ENCODE results near the gene ATF7IP. TPM values are rescaled to one million over a fixed set of nuclear protein-coding genes. Genes with fewer than 3 reads are reported as not detected.
"Not testable (repeated sequence)": the region's sequence is repeated elsewhere in the genome, so short reads cannot be mapped to it uniquely, and the experiment has no call there.

Gene ATF7IP
- total RNA-seq, 1 experiment from 2014 or later = 100 TPM

DNA sequence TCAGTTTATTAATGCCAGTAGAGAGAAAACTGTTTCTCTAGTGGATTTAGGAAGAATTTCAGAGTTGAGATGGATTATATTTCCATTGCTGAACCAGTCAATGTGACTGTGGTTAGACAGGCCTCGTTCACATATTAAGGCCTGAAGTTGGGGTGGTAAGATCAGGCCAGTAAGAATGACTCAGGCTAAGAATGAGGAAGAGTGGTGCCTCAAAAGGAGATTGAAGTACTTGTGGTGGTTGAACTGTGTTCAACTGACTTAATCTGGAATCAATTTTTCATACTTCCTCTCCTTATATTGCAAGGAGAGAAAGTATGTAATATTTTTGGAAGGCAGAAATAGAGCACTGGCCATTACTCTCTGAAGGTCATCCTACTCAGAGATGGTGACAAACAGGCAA is 37.8 kb upstream of the ATF7IP start:
- Histone ChIP-seq H3K9me3 (ENCODE audit: low read depth, low read length, poor library complexity, severe bottlenecking) (peaks cover 9% of the 10 kb centered on the region), H3K4me1 (ENCODE audit: insufficient read depth, low read length, poor library complexity, severe bottlenecking) (no peaks in the 10 kb centered on the region), H3K27ac (ENCODE audit: low read depth, low read length, poor library complexity, severe bottlenecking) (no peak overlapping the region), H3K36me3 (ENCODE audit: insufficient read depth, low read length, poor library complexity, severe bottlenecking) (no peaks in the 10 kb centered on the region), H3K27me3 (replicated peaks; ENCODE audit: insufficient read depth, low read depth, low read length, poor library complexity) (no peaks in the 10 kb centered on the region), H3K4me3 (ENCODE audit: low read depth, low read length, poor library complexity, severe bottlenecking) (no peak overlapping the region)
- ChIA-PET POLR2A (ENCODE audit: low non-redundant PET) (no interaction called here), CTCF (no interaction called here)
- DNase-seq (ENCODE audit: low spot score) = no peak
- TF ChIP-seq, protein P1, sequence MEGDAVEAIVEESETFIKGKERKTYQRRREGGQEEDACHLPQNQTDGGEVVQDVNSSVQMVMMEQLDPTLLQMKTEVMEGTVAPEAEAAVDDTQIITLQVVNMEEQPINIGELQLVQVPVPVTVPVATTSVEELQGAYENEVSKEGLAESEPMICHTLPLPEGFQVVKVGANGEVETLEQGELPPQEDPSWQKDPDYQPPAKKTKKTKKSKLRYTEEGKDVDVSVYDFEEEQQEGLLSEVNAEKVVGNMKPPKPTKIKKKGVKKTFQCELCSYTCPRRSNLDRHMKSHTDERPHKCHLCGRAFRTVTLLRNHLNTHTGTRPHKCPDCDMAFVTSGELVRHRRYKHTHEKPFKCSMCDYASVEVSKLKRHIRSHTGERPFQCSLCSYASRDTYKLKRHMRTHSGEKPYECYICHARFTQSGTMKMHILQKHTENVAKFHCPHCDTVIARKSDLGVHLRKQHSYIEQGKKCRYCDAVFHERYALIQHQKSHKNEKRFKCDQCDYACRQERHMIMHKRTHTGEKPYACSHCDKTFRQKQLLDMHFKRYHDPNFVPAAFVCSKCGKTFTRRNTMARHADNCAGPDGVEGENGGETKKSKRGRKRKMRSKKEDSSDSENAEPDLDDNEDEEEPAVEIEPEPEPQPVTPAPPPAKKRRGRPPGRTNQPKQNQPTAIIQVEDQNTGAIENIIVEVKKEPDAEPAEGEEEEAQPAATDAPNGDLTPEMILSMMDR (conservative IDR thresholded peaks at IDR 0.05; ENCODE audit: low read depth, low read length) = no peak
- no peak for TF ChIP-seq EZH2 (IDR thresholded peaks at IDR 0.05; ENCODE audit: borderline replicate concordance, low read depth, low read length, poor library complexity, severe bottlenecking)
- intact Hi-C loops (cut with micrococcal nuclease; ENCODE audit: unreplicated experiment) = no loop called here
- no TSS peak for BruUV-seq (replicated peaks)

DNA sequence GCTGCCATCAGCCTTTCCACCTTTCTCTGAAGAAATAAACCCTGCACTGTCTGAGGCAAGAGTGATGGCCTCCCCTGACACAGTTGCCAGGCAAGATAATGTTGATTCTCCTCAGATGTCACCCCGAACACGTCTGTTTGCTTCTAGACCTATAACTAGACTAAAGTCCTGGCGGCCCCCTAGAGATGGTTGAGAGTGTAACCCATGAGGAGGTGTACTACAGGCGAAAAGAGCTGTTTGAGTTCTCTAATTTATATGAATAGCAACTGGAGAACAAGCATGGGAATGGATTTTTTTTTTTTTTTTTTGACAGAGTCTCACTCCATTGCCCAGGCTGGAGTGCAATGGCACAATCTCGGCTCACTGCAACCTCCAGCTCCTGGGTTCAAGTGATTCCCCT is 33.0 kb upstream of the ATF7IP start:
- no peaks in the 10 kb centered on the region for H3K36me3 ChIP-seq (ENCODE audit: insufficient read depth, low read length, poor library complexity, severe bottlenecking)
- BruUV-seq (replicated peaks) = no TSS peak
- DNase-seq (ENCODE audit: low spot score) = no peak
- TF ChIP-seq, protein P1 (conservative IDR thresholded peaks at IDR 0.05; ENCODE audit: low read depth, low read length) = no peak
- no peak for TF ChIP-seq EZH2 (IDR thresholded peaks at IDR 0.05; ENCODE audit: borderline replicate concordance, low read depth, low read length, poor library complexity, severe bottlenecking)
- H3K9me3 ChIP-seq (ENCODE audit: low read depth, low read length, poor library complexity, severe bottlenecking) = peaks cover 11% of the 10 kb centered on the region
- no peak overlapping the region for H3K4me3 ChIP-seq (ENCODE audit: low read depth, low read length, poor library complexity, severe bottlenecking)
- intact Hi-C loops (cut with micrococcal nuclease; ENCODE audit: unreplicated experiment) = no loop called here
- no peaks in the 10 kb centered on the region for H3K4me1 ChIP-seq (ENCODE audit: insufficient read depth, low read length, poor library complexity, severe bottlenecking)
- ChIA-PET POLR2A (ENCODE audit: low non-redundant PET) (no interaction called here), CTCF (no interaction called here)
- no peak overlapping the region for H3K27ac ChIP-seq (ENCODE audit: low read depth, low read length, poor library complexity, severe bottlenecking)
- H3K27me3 ChIP-seq (replicated peaks; ENCODE audit: insufficient read depth, low read depth, low read length, poor library complexity) = no peaks in the 10 kb centered on the region

DNA sequence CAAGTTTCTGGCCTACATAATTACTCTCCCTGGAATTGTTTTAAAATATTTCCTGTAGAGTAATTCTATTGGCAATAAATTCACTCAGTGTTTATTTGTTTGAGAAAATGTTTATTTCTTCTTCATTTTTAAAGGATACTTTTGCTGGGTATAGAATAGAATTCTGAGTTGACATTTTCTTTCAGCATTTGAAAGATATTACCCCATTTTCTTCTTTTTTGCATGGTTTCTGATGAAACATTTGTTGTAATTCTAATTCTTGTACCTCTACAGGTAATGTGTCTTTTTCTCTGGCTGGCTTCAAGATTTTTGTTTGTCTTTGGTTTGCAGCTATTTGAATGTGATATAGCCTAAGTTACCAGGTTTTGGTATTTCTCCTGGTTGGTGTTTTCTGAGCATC is 25.1 kb upstream of the ATF7IP start:
- BruUV-seq (replicated peaks) = no TSS peak
- no peaks in the 10 kb centered on the region for H3K27me3 ChIP-seq (replicated peaks; ENCODE audit: insufficient read depth, low read depth, low read length, poor library complexity)
- DNase-seq (ENCODE audit: low spot score) = no peak
- no peaks in the 10 kb centered on the region for H3K4me1 ChIP-seq (ENCODE audit: insufficient read depth, low read length, poor library complexity, severe bottlenecking)
- CTCF ChIA-PET = no interaction called here
- H3K9me3 ChIP-seq (ENCODE audit: low read depth, low read length, poor library complexity, severe bottlenecking) = peaks cover 14% of the 10 kb centered on the region
- no peak overlapping the region for H3K4me3 ChIP-seq (ENCODE audit: low read depth, low read length, poor library complexity, severe bottlenecking)
- H3K36me3 ChIP-seq (ENCODE audit: insufficient read depth, low read length, poor library complexity, severe bottlenecking) = no peaks in the 10 kb centered on the region
- intact Hi-C loops (cut with micrococcal nuclease; ENCODE audit: unreplicated experiment) = no loop called here
- no peak for TF ChIP-seq EZH2 (IDR thresholded peaks at IDR 0.05; ENCODE audit: borderline replicate concordance, low read depth, low read length, poor library complexity, severe bottlenecking)
- TF ChIP-seq, protein P1 (conservative IDR thresholded peaks at IDR 0.05; ENCODE audit: low read depth, low read length) = no peak
- no peak overlapping the region for H3K27ac ChIP-seq (ENCODE audit: low read depth, low read length, poor library complexity, severe bottlenecking)
- POLR2A ChIA-PET (ENCODE audit: low non-redundant PET) = no interaction called here

DNA sequence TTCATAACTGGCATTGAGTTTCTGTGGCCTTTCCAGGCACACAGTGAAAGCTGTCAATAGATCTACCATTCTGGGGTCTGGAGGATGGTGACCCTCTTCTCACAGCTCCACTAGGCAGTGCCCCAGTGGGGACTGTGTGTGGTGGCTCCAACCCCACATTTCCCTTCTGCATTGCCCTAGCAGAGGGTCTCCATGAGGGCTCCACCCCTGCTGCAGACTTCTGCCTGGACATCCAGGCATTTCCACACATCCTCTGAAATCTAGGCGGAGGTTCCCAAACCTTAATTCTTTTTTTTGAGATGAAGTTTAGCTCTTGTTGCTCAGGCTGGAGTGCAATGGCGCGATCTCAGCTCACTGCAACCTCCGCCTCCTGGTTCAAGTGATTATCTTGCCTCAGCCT is 14.0 kb upstream of the ATF7IP start:
- H3K9me3 ChIP-seq (ENCODE audit: low read depth, low read length, poor library complexity, severe bottlenecking) = peaks cover 24% of the 10 kb centered on the region
- H3K27me3 ChIP-seq (replicated peaks; ENCODE audit: insufficient read depth, low read depth, low read length, poor library complexity); CTCF ChIA-PET; DNase-seq (ENCODE audit: low spot score); BruUV-seq (replicated peaks); H3K4me1 ChIP-seq (ENCODE audit: insufficient read depth, low read length, poor library complexity, severe bottlenecking); intact Hi-C loops (cut with micrococcal nuclease; ENCODE audit: unreplicated experiment); H3K4me3 ChIP-seq (ENCODE audit: low read depth, low read length, poor library complexity, severe bottlenecking); POLR2A ChIA-PET (ENCODE audit: low non-redundant PET); H3K36me3 ChIP-seq (ENCODE audit: insufficient read depth, low read length, poor library complexity, severe bottlenecking); H3K27ac ChIP-seq (ENCODE audit: low read depth, low read length, poor library complexity, severe bottlenecking): not testable (repeated sequence)

DNA sequence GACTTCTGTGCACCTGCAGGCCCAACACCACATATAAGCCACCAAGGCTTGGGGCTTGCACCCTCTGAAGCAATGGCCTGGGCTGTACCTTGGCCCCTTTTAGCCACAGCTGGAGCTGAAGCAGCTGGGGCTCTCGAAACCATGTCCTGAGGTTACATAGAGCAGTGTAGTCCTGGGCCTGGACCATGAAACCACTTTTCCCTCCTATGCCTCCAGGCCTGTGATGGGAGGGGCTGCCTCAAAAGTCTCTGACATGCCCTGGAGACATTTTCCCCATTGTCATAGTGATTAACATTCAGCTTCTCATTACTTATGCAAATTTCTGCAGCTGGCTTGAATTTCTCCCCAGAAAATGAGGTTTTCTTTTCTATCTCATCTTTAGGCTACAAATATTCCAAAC is 13.4 kb upstream of the ATF7IP start:
- H3K4me1 ChIP-seq (ENCODE audit: insufficient read depth, low read length, poor library complexity, severe bottlenecking); H3K27me3 ChIP-seq (replicated peaks; ENCODE audit: insufficient read depth, low read depth, low read length, poor library complexity); POLR2A ChIA-PET (ENCODE audit: low non-redundant PET); BruUV-seq (replicated peaks); intact Hi-C loops (cut with micrococcal nuclease; ENCODE audit: unreplicated experiment); H3K4me3 ChIP-seq (ENCODE audit: low read depth, low read length, poor library complexity, severe bottlenecking); H3K36me3 ChIP-seq (ENCODE audit: insufficient read depth, low read length, poor library complexity, severe bottlenecking); CTCF ChIA-PET; H3K27ac ChIP-seq (ENCODE audit: low read depth, low read length, poor library complexity, severe bottlenecking); DNase-seq (ENCODE audit: low spot score): not testable (repeated sequence)
- peaks cover 24% of the 10 kb centered on the region for H3K9me3 ChIP-seq (ENCODE audit: low read depth, low read length, poor library complexity, severe bottlenecking)

DNA sequence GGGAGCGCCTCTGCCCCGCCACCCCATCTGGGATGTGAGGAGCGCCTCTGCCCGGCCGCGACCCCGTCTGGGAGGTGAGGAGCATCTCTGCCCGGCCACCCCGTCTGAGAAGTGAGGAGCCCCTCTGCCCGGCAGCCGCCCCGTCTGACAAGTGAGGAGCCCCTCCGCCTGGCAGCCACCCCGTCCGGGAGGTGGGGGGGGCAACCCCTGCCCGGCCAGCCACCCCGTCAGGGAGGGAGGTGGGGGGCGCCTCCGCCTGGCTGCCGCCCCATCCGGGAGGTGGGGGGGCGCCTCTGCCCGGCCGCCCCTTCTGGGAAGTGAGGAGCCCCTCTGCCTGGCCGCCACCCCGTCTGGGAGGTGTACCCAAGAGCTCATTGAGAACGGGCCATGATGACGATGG is 10.8 kb upstream of the ATF7IP start:
- BruUV-seq (replicated peaks); H3K36me3 ChIP-seq (ENCODE audit: insufficient read depth, low read length, poor library complexity, severe bottlenecking); DNase-seq (ENCODE audit: low spot score); intact Hi-C loops (cut with micrococcal nuclease; ENCODE audit: unreplicated experiment); H3K4me3 ChIP-seq (ENCODE audit: low read depth, low read length, poor library complexity, severe bottlenecking); POLR2A ChIA-PET (ENCODE audit: low non-redundant PET); H3K4me1 ChIP-seq (ENCODE audit: insufficient read depth, low read length, poor library complexity, severe bottlenecking); CTCF ChIA-PET; H3K27me3 ChIP-seq (replicated peaks; ENCODE audit: insufficient read depth, low read depth, low read length, poor library complexity); H3K27ac ChIP-seq (ENCODE audit: low read depth, low read length, poor library complexity, severe bottlenecking): not testable (repeated sequence)
- peaks cover 24% of the 10 kb centered on the region for H3K9me3 ChIP-seq (ENCODE audit: low read depth, low read length, poor library complexity, severe bottlenecking)

Measured in A673 (cell line).